ENCODE measurements around the gene TPI1. TPM values are rescaled to one million over a fixed set of nuclear protein-coding genes. Genes with fewer than 3 reads are reported as not detected.

The TPI1 gene
- total RNA-seq, 1 experiment from 2014 or later: 1,259 TPM

DNA sequence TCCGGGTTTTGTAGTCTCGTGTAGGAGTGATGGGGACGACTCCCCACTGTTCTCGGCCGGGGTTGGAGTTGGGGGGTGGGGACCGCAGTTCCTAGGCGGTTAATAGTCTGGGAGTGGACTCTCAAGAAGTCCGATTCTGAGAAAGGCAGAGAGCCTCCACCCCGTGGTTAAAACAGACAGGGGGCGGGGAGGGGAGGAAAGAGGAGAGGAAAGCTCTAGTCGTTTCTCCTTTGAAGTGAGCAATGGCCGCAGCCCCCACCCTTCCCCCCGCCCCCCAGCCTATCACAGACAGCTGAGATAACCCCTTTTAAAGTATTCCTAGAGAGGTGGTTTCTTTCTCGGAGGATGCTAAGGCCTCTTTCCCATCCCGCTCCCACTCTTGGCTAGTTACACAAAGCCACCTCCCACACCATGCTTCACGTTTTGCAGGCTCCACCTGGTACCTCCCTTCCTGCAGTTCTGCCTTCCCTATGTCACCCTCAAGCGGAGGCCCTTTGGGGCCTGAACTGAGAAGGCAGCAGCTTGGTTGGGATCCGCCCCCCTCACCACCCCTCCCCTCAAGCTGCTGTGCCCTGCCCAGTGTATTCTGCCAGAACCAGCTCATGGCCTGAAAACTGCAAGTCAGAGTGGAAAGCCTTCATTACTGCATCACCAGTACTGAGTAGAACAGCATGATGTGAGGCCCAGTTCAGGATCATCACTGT is 14.5 kb upstream of the TPI1 start:
- H3K27ac ChIP-seq (ENCODE audit: low read length): peak overlapping the region; percentile 52
- peak; percentile 54 for DNase-seq
- POLR2A ChIA-PET (ENCODE audit: unreplicated experiment): interaction anchor here (0.5 kb wide), 3 partner anchors 18 to 163 kb away, joined by 3 to 13 read pairs (median 9); partner anchors contain the start of gene ZNF384
- peaks cover 55% of the 10 kb centered on the region for H3K79me2 ChIP-seq (ENCODE audit: low read length)
- CTCF ChIA-PET: interaction anchor here (1.0 to 1.7 kb wide), 3 partner anchors 16 to 38 kb away, joined by 4 to 12 read pairs (median 7); partner anchors contain the start of gene SPSB2
- H3K9me2 ChIP-seq (replicated peaks; ENCODE audit: low read length): no peaks in the 10 kb centered on the region
- H3K4me1 ChIP-seq (ENCODE audit: insufficient read depth, low read length): peaks cover 23% of the 10 kb centered on the region
- H3F3A ChIP-seq (ENCODE audit: low read length, unreplicated experiment): no peaks in the 10 kb centered on the region
- peak overlapping the region; percentile 71 for H2AFZ ChIP-seq (ENCODE audit: low read length)
- H3K27me3 ChIP-seq (ENCODE audit: low read length): no peaks in the 10 kb centered on the region
- no TSS peak for BruUV-seq (replicated peaks)
- peak overlapping the region; percentile 86 for H3K4me3 ChIP-seq (ENCODE audit: low read length)
- TF ChIP-seq EZH2 (IDR thresholded peaks at IDR 0.05; ENCODE audit: low read length, unreplicated experiment) (no peak), EZH2phosphoT487 (IDR thresholded peaks at IDR 0.05; ENCODE audit: borderline replicate concordance, low read length) (no peak)
- TF ChIP-seq, protein P1, sequence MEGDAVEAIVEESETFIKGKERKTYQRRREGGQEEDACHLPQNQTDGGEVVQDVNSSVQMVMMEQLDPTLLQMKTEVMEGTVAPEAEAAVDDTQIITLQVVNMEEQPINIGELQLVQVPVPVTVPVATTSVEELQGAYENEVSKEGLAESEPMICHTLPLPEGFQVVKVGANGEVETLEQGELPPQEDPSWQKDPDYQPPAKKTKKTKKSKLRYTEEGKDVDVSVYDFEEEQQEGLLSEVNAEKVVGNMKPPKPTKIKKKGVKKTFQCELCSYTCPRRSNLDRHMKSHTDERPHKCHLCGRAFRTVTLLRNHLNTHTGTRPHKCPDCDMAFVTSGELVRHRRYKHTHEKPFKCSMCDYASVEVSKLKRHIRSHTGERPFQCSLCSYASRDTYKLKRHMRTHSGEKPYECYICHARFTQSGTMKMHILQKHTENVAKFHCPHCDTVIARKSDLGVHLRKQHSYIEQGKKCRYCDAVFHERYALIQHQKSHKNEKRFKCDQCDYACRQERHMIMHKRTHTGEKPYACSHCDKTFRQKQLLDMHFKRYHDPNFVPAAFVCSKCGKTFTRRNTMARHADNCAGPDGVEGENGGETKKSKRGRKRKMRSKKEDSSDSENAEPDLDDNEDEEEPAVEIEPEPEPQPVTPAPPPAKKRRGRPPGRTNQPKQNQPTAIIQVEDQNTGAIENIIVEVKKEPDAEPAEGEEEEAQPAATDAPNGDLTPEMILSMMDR (conservative IDR thresholded peaks at IDR 0.05; ENCODE audit: low read depth, low read length): no peak
- H3K9me3 ChIP-seq (ENCODE audit: low read length): no peaks in the 10 kb centered on the region
- H3K9ac ChIP-seq (ENCODE audit: low read length): peak overlapping the region; percentile 76
- peak; percentile 2; the same call in 1 of the 2 replicates for ATAC-seq
- intact Hi-C loops (cut with micrococcal nuclease): loop anchor here (5.0 kb wide), 2 partner anchors 101 to 154 kb away; partner anchors contain the start of gene MLF2
- H4K20me1 ChIP-seq (ENCODE audit: low read length): no peaks in the 10 kb centered on the region
- peak overlapping the region; percentile 99 for H3K4me2 ChIP-seq (ENCODE audit: low read length)
- peaks cover 28% of the 10 kb centered on the region for H3K36me3 ChIP-seq (ENCODE audit: low read depth, low read length)

DNA sequence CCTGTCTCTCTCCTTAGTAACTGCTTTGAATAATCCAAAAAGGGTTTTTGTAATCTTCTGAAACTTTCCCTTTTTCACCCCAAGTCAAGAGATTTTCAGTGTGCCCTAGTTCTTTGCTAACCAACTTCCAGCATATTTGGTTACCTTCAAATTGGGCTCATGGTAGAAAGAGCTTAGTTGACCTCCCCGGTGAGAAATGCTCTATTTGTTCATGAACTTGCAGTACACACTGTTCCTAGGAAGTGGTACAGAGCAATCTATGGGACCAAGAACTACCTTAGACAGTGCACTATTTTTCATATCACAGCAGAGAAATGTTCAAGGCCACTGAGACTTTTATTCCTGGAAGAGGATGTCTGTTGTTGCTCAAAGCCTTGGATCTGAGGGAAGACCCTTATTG is 13.7 kb upstream of the TPI1 start:
- Histone ChIP-seq H2AFZ (ENCODE audit: low read length) (no peak overlapping the region), H3K4me3 (ENCODE audit: low read length) (peak overlapping the region; percentile 86), H3K9ac (ENCODE audit: low read length) (peak overlapping the region; percentile 76), H3F3A (ENCODE audit: low read length, unreplicated experiment) (no peaks in the 10 kb centered on the region), H3K4me1 (ENCODE audit: insufficient read depth, low read length) (peaks cover 23% of the 10 kb centered on the region), H3K9me3 (ENCODE audit: low read length) (no peaks in the 10 kb centered on the region), H3K9me2 (replicated peaks; ENCODE audit: low read length) (no peaks in the 10 kb centered on the region), H3K27ac (ENCODE audit: low read length) (peak overlapping the region; percentile 52; the same call in 1 of the 2 replicates), H3K4me2 (ENCODE audit: low read length) (peak overlapping the region; percentile 99), H3K36me3 (ENCODE audit: low read depth, low read length) (peaks cover 35% of the 10 kb centered on the region), H3K79me2 (ENCODE audit: low read length) (peaks cover 55% of the 10 kb centered on the region), H4K20me1 (ENCODE audit: low read length) (no peaks in the 10 kb centered on the region), H3K27me3 (ENCODE audit: low read length) (no peaks in the 10 kb centered on the region)
- intact Hi-C loops (cut with micrococcal nuclease): loop anchor here (5.0 kb wide), 2 partner anchors 101 to 154 kb away; partner anchors contain the start of gene MLF2
- DNase-seq: no peak
- no TSS peak for BruUV-seq (replicated peaks)
- no peak for ATAC-seq
- POLR2A ChIA-PET (ENCODE audit: unreplicated experiment): no interaction called here
- TF ChIP-seq, protein P1 (conservative IDR thresholded peaks at IDR 0.05; ENCODE audit: low read depth, low read length): no peak
- TF ChIP-seq EZH2phosphoT487 (IDR thresholded peaks at IDR 0.05; ENCODE audit: borderline replicate concordance, low read length) (no peak), EZH2 (IDR thresholded peaks at IDR 0.05; ENCODE audit: low read length, unreplicated experiment) (no peak)
- CTCF ChIA-PET: no interaction called here

DNA sequence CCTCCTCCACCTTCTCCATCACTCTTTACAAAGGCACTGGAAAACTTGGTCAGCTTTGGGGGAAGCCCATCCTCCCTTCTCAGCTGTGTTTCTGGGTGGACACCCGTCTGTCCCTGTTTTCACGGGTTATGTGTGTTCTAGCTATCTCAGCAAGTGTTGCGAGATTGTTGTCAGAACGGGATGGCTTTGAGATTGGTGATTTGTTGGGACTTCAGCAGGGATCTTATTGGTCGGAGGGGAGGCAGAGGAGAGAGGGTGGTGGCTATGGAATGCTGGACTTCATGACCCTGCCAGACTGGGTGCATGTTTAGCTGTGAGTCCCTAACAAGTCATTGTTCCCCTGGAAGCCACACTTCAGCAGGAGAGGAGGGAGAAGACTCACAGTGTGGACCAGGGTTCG is 13.3 kb upstream of the TPI1 start:
- peaks cover 23% of the 10 kb centered on the region for H3K4me1 ChIP-seq (ENCODE audit: insufficient read depth, low read length)
- TF ChIP-seq EZH2phosphoT487 (IDR thresholded peaks at IDR 0.05; ENCODE audit: borderline replicate concordance, low read length) (no peak), EZH2 (IDR thresholded peaks at IDR 0.05; ENCODE audit: low read length, unreplicated experiment) (no peak)
- TF ChIP-seq, protein P1 (conservative IDR thresholded peaks at IDR 0.05; ENCODE audit: low read depth, low read length): no peak
- H3K4me3 ChIP-seq (ENCODE audit: low read length): peak overlapping the region; percentile 86
- intact Hi-C loops (cut with micrococcal nuclease): loop anchor here (5.0 kb wide), 2 partner anchors 102 to 153 kb away; partner anchors contain the start of gene MLF2
- H3K36me3 ChIP-seq (ENCODE audit: low read depth, low read length): peaks cover 35% of the 10 kb centered on the region
- no peaks in the 10 kb centered on the region for H3K27me3 ChIP-seq (ENCODE audit: low read length)
- ChIA-PET POLR2A (ENCODE audit: unreplicated experiment) (no interaction called here), CTCF (no interaction called here)
- no peaks in the 10 kb centered on the region for H3K9me2 ChIP-seq (replicated peaks; ENCODE audit: low read length)
- peak overlapping the region; percentile 99 for H3K4me2 ChIP-seq (ENCODE audit: low read length)
- no peak overlapping the region for H2AFZ ChIP-seq (ENCODE audit: low read length)
- no peaks in the 10 kb centered on the region for H3K9me3 ChIP-seq (ENCODE audit: low read length)
- DNase-seq (no peak), ATAC-seq (no peak)
- no TSS peak for BruUV-seq (replicated peaks)
- no peak overlapping the region for H3K9ac ChIP-seq (ENCODE audit: low read length)
- H3K27ac ChIP-seq (ENCODE audit: low read length): no peak overlapping the region
- H3K79me2 ChIP-seq (ENCODE audit: low read length): peaks cover 51% of the 10 kb centered on the region
- H3F3A ChIP-seq (ENCODE audit: low read length, unreplicated experiment): no peaks in the 10 kb centered on the region
- H4K20me1 ChIP-seq (ENCODE audit: low read length): no peaks in the 10 kb centered on the region
